ENCODE data around the gene NAPB. TPM values are rescaled to one million over a fixed set of nuclear protein-coding genes. Genes with fewer than 3 reads are reported as not detected.

The NAPB gene
- total and polyA plus RNA-seq, 2 experiments from 2014 or later, result 5.9 to 8.1 TPM

- WGBS, 2 experiments (ENCODE audit: low coverage in 1 of 2, low lambda C conversion rate in 2 of 2, missing lambda C conversion rate in 2 of 2), result 69 to 74% methylated on average over 5 of the region's 5 CpGs
- Histone ChIP-seq H3K27ac (no peak overlapping the region), H3K27me3 (replicated peaks; ENCODE audit: insufficient read depth) (no peaks in the 10 kb centered on the region), H3K36me3 (ENCODE audit: low read depth) (no peaks in the 10 kb centered on the region), H3K9me2 (ENCODE audit: insufficient read depth) (no peaks in the 10 kb centered on the region), H3K4me3 (no peak overlapping the region), H3K9ac (no peak overlapping the region), H3K4me2 (ENCODE audit: unreplicated experiment) (no peak overlapping the region), H3K9me3 (ENCODE audit: low read depth) (no peaks in the 10 kb centered on the region), H2AFZ (no peak overlapping the region), H3K79me2 (ENCODE audit: insufficient read depth) (no peaks in the 10 kb centered on the region), H3F3A (ENCODE audit: insufficient read depth) (no peaks in the 10 kb centered on the region), H3K4me1 (ENCODE audit: insufficient read depth) (no peaks in the 10 kb centered on the region), H4K20me1 (ENCODE audit: insufficient read depth) (no peaks in the 10 kb centered on the region)
- no peak for DNase-seq
- TF ChIP-seq EZH2 (IDR thresholded peaks at IDR 0.05; ENCODE audit: insufficient read depth, poor library complexity, severe bottlenecking), result no peak
- no peak for TF ChIP-seq EZH2phosphoT487 (IDR thresholded peaks at IDR 0.05; ENCODE audit: insufficient read depth, low read depth)
- in situ Hi-C loops (cut with MboI), result no loop called here
Measured at GRCh38 chr20:23438661-23439060, 17.4 kb upstream of the NAPB start.

DNA sequence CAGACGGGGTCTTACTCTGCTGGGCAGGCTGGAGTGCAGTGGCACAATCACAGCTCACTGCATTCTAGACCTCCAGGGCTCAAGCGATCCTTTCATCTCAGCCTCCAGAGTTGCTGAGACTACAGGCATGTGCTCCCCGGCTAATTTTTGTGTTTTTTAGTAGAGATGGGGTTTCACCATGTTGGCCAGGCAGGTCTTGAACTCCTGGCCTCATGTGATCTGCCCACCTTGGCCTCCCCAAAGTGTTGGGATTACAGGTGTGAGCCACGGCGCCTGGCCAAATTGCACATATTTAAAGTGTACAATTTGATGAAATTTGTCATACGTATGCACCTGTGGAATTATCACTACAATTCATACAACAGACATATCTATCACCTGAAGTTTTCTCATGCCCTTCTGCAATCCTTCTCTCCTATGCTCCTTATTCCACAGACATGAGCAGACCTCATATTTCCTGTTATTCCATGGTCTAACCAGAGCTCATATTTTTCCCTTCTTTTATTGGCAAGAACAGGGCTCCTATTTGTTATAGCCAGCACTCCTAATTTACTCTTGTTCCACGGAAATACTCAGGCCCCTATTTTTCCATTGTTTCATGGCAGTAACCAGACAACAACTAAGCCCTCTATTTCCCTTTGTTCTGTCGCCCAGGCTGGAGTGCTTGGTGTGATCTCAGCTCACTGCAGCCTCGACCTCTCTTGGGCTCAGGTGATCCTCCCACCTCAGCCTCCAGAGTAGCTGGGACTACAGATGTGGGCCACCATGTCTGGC lies 16.0 kb upstream of the NAPB start:
- Histone ChIP-seq H4K20me1 (ENCODE audit: insufficient read depth) (no peaks in the 10 kb centered on the region), H3F3A (ENCODE audit: insufficient read depth) (no peaks in the 10 kb centered on the region), H3K4me2 (ENCODE audit: unreplicated experiment) (no peak overlapping the region), H3K79me2 (ENCODE audit: insufficient read depth) (no peaks in the 10 kb centered on the region), H2AFZ (no peak overlapping the region), H3K9me3 (ENCODE audit: low read depth) (no peaks in the 10 kb centered on the region), H3K4me3 (no peak overlapping the region), H3K27ac (no peak overlapping the region), H3K9ac (no peak overlapping the region), H3K27me3 (replicated peaks; ENCODE audit: insufficient read depth) (no peaks in the 10 kb centered on the region; the same call in 1 of the 2 replicates), H3K36me3 (ENCODE audit: low read depth) (no peaks in the 10 kb centered on the region), H3K4me1 (ENCODE audit: insufficient read depth) (no peaks in the 10 kb centered on the region), H3K9me2 (ENCODE audit: insufficient read depth) (no peaks in the 10 kb centered on the region)
- in situ Hi-C loops (cut with MboI), result no loop called here
- DNase-seq, result no peak
- TF ChIP-seq EZH2phosphoT487 (IDR thresholded peaks at IDR 0.05; ENCODE audit: insufficient read depth, low read depth) (no peak), EZH2 (IDR thresholded peaks at IDR 0.05; ENCODE audit: insufficient read depth, poor library complexity, severe bottlenecking) (no peak)
- WGBS, 2 experiments (ENCODE audit: low coverage in 1 of 2, low lambda C conversion rate in 2 of 2, missing lambda C conversion rate in 2 of 2), result 50 to 55% methylated on average over 9 of the region's 9 CpGs

DNA sequence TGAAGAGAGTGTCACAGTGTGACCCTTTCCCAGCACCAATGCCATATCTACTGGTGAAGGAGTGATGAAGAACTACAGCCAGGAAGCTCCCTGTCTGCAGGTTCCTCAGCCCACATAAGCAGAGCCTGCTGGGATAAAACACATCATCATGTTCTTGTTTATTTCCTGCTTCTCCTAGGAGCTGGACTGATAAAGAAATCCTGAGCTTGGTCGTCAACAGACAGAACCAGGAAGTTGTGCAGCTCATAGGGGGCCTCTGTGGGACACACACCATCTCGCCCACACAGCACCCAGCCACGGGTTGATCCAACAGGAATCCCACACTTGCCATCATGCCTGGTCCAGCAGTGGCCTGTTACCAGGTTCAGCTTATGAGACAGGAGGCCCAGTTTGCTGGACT lies 15.4 kb upstream of the NAPB start:
- H3K4me3 ChIP-seq, result no peak overlapping the region
- H3K36me3 ChIP-seq (ENCODE audit: low read depth), result no peaks in the 10 kb centered on the region
- H3K4me2 ChIP-seq (ENCODE audit: unreplicated experiment), result no peak overlapping the region
- no peaks in the 10 kb centered on the region for H4K20me1 ChIP-seq (ENCODE audit: insufficient read depth)
- H3K9ac ChIP-seq, result no peak overlapping the region
- no peaks in the 10 kb centered on the region for H3K4me1 ChIP-seq (ENCODE audit: insufficient read depth)
- H3F3A ChIP-seq (ENCODE audit: insufficient read depth), result no peaks in the 10 kb centered on the region
- no peaks in the 10 kb centered on the region for H3K79me2 ChIP-seq (ENCODE audit: insufficient read depth)
- no peaks in the 10 kb centered on the region; the same call in 1 of the 2 replicates for H3K27me3 ChIP-seq (replicated peaks; ENCODE audit: insufficient read depth)
- no peak overlapping the region for H2AFZ ChIP-seq
- no peaks in the 10 kb centered on the region for H3K9me2 ChIP-seq (ENCODE audit: insufficient read depth)
- H3K27ac ChIP-seq, result no peak overlapping the region
- WGBS, 2 experiments (ENCODE audit: low coverage in 1 of 2, low lambda C conversion rate in 2 of 2, missing lambda C conversion rate in 2 of 2), result 68 to 70% methylated on average over 3 of the region's 3 CpGs
- no peak for DNase-seq
- TF ChIP-seq EZH2phosphoT487 (IDR thresholded peaks at IDR 0.05; ENCODE audit: insufficient read depth, low read depth) (no peak), EZH2 (IDR thresholded peaks at IDR 0.05; ENCODE audit: insufficient read depth, poor library complexity, severe bottlenecking) (no peak)
- H3K9me3 ChIP-seq (ENCODE audit: low read depth), result no peaks in the 10 kb centered on the region
- in situ Hi-C loops (cut with MboI), result no loop called here

DNA sequence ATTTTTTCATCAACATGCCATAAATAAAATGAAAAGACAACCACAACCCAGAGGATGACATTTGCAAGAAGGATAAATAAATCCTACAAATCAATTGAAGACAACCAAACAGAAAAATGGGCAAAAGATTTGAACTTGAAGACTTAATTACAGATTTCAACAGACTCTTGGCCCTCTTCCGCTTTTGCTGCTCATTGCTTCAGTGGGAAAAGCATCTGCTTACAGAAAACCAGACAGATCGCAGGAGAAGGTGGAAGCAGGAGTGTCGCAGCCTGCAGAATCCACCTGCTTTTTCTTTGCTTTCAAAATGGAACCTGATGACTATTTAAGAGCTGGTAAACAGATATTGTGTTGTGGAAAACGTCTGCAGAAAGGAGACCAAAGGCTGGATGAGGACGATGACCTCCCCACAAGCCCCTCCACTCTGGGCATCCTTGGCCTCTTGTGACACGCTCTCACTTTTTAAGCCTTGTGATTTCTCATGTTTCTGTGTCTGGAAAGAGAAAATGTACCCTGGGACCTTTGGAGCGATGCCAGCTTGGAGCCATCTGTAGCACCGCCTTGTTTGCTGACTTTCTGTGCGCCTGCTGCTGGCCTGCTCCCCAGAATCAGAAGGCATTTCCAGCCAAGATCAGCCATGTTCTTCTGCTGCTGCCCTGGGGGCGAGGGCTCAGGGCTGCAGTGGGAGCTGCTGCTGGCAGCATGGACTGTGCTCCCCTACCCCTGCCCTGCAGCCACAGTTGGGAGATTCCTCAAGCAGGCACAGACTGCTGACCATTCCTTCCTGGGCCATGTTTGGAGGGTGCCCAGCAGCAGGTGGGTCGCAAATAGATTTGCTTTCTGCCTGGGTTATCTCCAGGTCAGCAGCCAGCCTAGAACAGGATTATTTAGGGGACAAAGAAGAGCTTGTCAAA lies 14.6 kb upstream of the NAPB start:
- Histone ChIP-seq H4K20me1 (ENCODE audit: insufficient read depth) (no peaks in the 10 kb centered on the region), H3K9me3 (ENCODE audit: low read depth) (no peaks in the 10 kb centered on the region), H3K27me3 (replicated peaks; ENCODE audit: insufficient read depth) (no peaks in the 10 kb centered on the region; the same call in 1 of the 2 replicates), H3K36me3 (ENCODE audit: low read depth) (no peaks in the 10 kb centered on the region), H3K27ac (no peak overlapping the region), H3K4me2 (ENCODE audit: unreplicated experiment) (no peak overlapping the region), H3F3A (ENCODE audit: insufficient read depth) (no peaks in the 10 kb centered on the region), H3K79me2 (ENCODE audit: insufficient read depth) (no peaks in the 10 kb centered on the region), H3K9ac (no peak overlapping the region), H3K4me3 (no peak overlapping the region), H2AFZ (no peak overlapping the region), H3K4me1 (ENCODE audit: insufficient read depth) (no peaks in the 10 kb centered on the region), H3K9me2 (ENCODE audit: insufficient read depth) (no peaks in the 10 kb centered on the region)
- TF ChIP-seq EZH2phosphoT487 (IDR thresholded peaks at IDR 0.05; ENCODE audit: insufficient read depth, low read depth), result no peak
- TF ChIP-seq EZH2 (IDR thresholded peaks at IDR 0.05; ENCODE audit: insufficient read depth, poor library complexity, severe bottlenecking), result no peak
- in situ Hi-C loops (cut with MboI), result no loop called here
- WGBS, 2 experiments (ENCODE audit: low coverage in 1 of 2, low lambda C conversion rate in 2 of 2, missing lambda C conversion rate in 2 of 2), result 44 to 45% methylated on average over 11 of the region's 11 CpGs
- DNase-seq, result no peak

Data from GM23248 (cell line).